Tracheal epithelial cell (primary cell): ENCODE measurements around the gene IGFBP6. TPM values are rescaled to one million over a fixed set of nuclear protein-coding genes. Genes with fewer than 3 reads are reported as not detected.

ENCODE experiments used
- total RNA-seq: library from RNA; depleted of rRNA; stranded (reverse); fragments of >200 nt; gene quantifications from 2 replicates; pipeline ENCODE4 v1.2.1, GENCODE V29; 2014

The IGFBP6 gene
- total RNA-seq: 37.1 and 76.5 TPM in 2 replicates

GRCh38 chr12:53097564-53098353 lies at the start of gene IGFBP6:
Gene IGFBP6 (plus strand): TSS chr12:53097667. CDS start chr12:53097718, 51 bp downstream.

GRCh38 chr12:53049571-53050318 lies 47.7 kb upstream of the IGFBP6 start, which contains the start of gene TNS2:
Gene TNS2 (plus strand): TSS chr12:53050065. CDS start chr12:53050186, 121 bp downstream.

GRCh38 chr12:53079226-53080117 lies 18.0 kb upstream of the IGFBP6 start, which contains the start of gene SPRYD3:
Gene SPRYD3 (minus strand): TSS chr12:53079390. CDS start chr12:53079333, 57 bp downstream.

GRCh38 chr12:53102883-53103807 lies 5.7 kb downstream of the IGFBP6 start, which contains the start of gene SOAT2:
Gene SOAT2 (plus strand): TSS chr12:53103486. CDS start chr12:53103578, 92 bp downstream.

Other genes with a start within 250 kb of the IGFBP6 start
- gene KRT78, start 248.7 kb upstream of the IGFBP6 start, total RNA-seq: 1.3 and 1.7 TPM in 2 replicates
- 140 and 289 TPM in 2 replicates for gene KRT8, start 192.6 kb upstream of the IGFBP6 start, total RNA-seq
- 256 and 464 TPM in 2 replicates for gene KRT18, start 148.5 kb upstream of the IGFBP6 start, total RNA-seq
- 1,814 and 2,262 TPM in 2 replicates for gene EIF4B, start 91.2 kb upstream of the IGFBP6 start, total RNA-seq
- gene TNS2, start 47.6 kb upstream of the IGFBP6 start, total RNA-seq: 0.43 and 2.7 TPM in 2 replicates
- gene SPRYD3, start 18.3 kb upstream of the IGFBP6 start, total RNA-seq: 9.0 and 17.1 TPM in 2 replicates
- gene SOAT2, start 5.8 kb downstream of the IGFBP6 start, total RNA-seq: not detected in 2 replicates
- 8.9 and 10.7 TPM in 2 replicates for gene ZNF740, start 83.1 kb downstream of the IGFBP6 start, total RNA-seq
- 1.5 and 3.4 TPM in 2 replicates for gene CSAD, start 83.3 kb downstream of the IGFBP6 start, total RNA-seq
- gene ITGB7, start 109.6 kb downstream of the IGFBP6 start, total RNA-seq: 3.4 and 9.4 TPM in 2 replicates
- gene RARG, start 134.5 kb downstream of the IGFBP6 start, total RNA-seq: 35.9 and 65.4 TPM in 2 replicates
- gene ESPL1, start 170.6 kb downstream of the IGFBP6 start, total RNA-seq: 0.64 and 1.4 TPM in 2 replicates
- 326 and 408 TPM in 2 replicates for gene PFDN5, start 197.9 kb downstream of the IGFBP6 start, total RNA-seq
- gene MYG1, start 202.0 kb downstream of the IGFBP6 start, total RNA-seq: 34.5 and 43.1 TPM in 2 replicates
- gene AAAS, start 223.9 kb downstream of the IGFBP6 start, total RNA-seq: 26.2 and 26.7 TPM in 2 replicates
- not detected in 2 replicates for gene SP7, start 238.7 kb downstream of the IGFBP6 start, total RNA-seq